HEK293 (cell line): ENCODE data around the gene DIPK1C.

ENCODE experiments used
- ZNF266 ChIP-seq: fragments of 450-650 bp; formaldehyde crosslinking; IDR thresholded peaks from 2 replicates; pipeline ENCODE4 v1.5.1; 2016; ENCODE audit warnings: missing biosample characterization, missing genetic modification characterization, low read depth
- ZNF404 ChIP-seq: fragments of 450-650 bp; formaldehyde crosslinking; IDR thresholded peaks from 2 replicates; pipeline ENCODE4 v1.5.1; 2017; ENCODE audit warnings: missing biosample characterization, missing genetic modification characterization

GRCh38 chr18:74457725-74458421 is 765 bp upstream of the DIPK1C start:
- TF ChIP-seq ZNF404 (tag by site-specific recombination) (no peak), ZNF266 (tag by site-specific recombination) (no peak)
